ENCODE measurements around the gene TAF4.
A peak's percentile ranks its signal among the peaks of the same experiment; 100 is the strongest.
"Not testable (repeated sequence)": the region's sequence is repeated elsewhere in the genome, so short reads cannot be mapped to it uniquely, and the experiment has no call there.

Gene TAF4

GRCh38 chr20:61976644-61977418 is 88.8 kb downstream of the TAF4 start:
- DNase-seq, result peak; percentile 89

GRCh38 chr20:61976263-61976643 is 89.4 kb downstream of the TAF4 start:
- no peak for DNase-seq

- no peak for DNase-seq
These were observed 90.1 kb downstream of the TAF4 start for GRCh38 chr20:61975407-61976129.

GRCh38 chr20:61974357-61974665 is 91.4 kb downstream of the TAF4 start:
- no peak for DNase-seq

- DNase-seq, result no peak
These were observed 91.9 kb downstream of the TAF4 start for GRCh38 chr20:61973515-61974356.

- DNase-seq, result no peak
These were observed 92.8 kb downstream of the TAF4 start for GRCh38 chr20:61972636-61973508.

- not testable (repeated sequence) for DNase-seq
These were observed 94.1 kb downstream of the TAF4 start for GRCh38 chr20:61971595-61971994.

- DNase-seq, result no peak
These were observed 95.3 kb downstream of the TAF4 start for GRCh38 chr20:61970357-61970756.

- DNase-seq, result no peak
These were observed 95.9 kb downstream of the TAF4 start for GRCh38 chr20:61969806-61970205.

- no peak for DNase-seq
These were observed 96.7 kb downstream of the TAF4 start for GRCh38 chr20:61968932-61969331.

GRCh38 chr20:61968036-61968810 is 97.5 kb downstream of the TAF4 start:
- DNase-seq, result no peak

GRCh38 chr20:61967300-61967699 is 98.4 kb downstream of the TAF4 start:
- no peak for DNase-seq

GRCh38 chr20:61966492-61967244 is 99.0 kb downstream of the TAF4 start:
- no peak for DNase-seq

- DNase-seq, result no peak
These were observed 99.8 kb downstream of the TAF4 start for GRCh38 chr20:61965606-61966491.

- DNase-seq, result no peak
These were observed 100.7 kb downstream of the TAF4 start for GRCh38 chr20:61964675-61965605.

- DNase-seq, result no peak
These were observed 101.6 kb downstream of the TAF4 start for GRCh38 chr20:61963885-61964674.

GRCh38 chr20:61963149-61963548 is 102.5 kb downstream of the TAF4 start:
- DNase-seq, result no peak

GRCh38 chr20:61960836-61961235 is 104.8 kb downstream of the TAF4 start:
- DNase-seq, result no peak

Measured in NCI-H2107 (cell line).